Pulmonary artery endothelial cell (primary cell): ENCODE data around the gene PLEKHG3. TPM values are rescaled to one million over a fixed set of nuclear protein-coding genes. Genes with fewer than 3 reads are reported as not detected.

Experiments
- DNase-seq: peaks from one replicate; pipeline ENCODE4 v3.0.0-alpha.2; 2011; ENCODE audit warnings: low read depth, low spot score
- total RNA-seq: library from RNA; depleted of rRNA; stranded (reverse); fragments of >200 nt; gene quantifications from 2 replicates; pipeline ENCODE4 v1.2.3, GENCODE V29; 2014

The PLEKHG3 gene
- total RNA-seq, 1 donor from 2014 or later, result 2.5 TPM

DNA sequence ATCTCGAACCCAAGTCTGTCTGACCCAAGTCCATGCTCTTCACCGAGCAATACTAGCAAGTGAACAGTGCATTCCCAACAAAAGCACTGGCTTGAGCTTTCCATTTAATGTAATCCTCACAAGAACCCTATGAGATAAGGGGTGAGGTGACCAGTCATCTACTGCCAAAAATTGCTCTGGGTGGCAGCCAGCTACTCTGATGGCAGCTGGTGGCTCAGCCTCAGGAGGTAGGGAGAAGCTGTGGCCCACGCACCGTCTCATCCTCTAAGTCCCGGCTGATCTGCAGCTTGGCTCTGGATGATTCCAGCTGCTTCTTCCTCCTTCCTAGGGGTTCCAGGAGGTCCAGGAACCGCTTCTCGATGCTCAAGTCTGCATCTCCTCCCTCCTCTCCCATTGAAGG lies 75.2 kb downstream of the PLEKHG3 start:
- no peak for DNase-seq

DNA sequence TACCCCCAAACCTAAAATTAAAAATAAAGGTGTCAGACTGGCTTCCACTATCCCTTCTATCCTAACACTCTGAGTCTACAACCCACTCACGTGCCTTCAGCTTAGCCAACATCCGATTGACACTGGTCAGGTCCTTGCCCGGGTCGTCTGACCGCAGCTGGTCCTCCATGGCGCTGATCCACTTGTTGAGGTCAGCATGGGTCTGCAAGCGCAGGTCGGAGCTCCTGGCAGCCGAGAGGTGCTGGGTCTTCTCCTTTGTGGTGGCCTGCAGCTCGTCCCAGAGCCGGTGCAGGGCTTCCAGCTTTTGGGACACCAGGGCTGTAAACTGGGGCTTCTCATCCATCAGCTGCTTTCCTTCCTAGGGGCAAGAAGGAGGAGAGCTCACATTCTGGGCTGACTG lies 78.0 kb downstream of the PLEKHG3 start:
- no peak for DNase-seq

DNA sequence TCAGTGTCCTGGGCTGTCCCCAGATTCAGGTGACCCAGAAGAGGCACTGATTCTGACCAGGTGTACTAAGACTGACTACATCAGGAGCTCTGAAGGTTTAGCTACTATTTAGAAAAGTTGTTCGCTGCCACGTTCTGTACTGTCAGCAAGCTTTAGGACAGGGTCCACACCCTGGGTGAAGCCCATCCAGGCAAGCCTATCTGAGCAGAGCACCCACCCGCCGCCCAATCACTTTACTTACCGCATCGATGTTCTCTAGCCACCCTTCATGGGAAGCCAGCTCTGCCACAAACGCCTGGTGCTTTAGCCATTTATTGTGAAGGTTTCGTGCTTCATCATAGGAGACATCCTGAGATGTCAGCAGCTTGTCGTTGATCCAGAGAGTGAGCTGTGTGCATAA lies 79.8 kb downstream of the PLEKHG3 start:
- DNase-seq, result no peak

DNA sequence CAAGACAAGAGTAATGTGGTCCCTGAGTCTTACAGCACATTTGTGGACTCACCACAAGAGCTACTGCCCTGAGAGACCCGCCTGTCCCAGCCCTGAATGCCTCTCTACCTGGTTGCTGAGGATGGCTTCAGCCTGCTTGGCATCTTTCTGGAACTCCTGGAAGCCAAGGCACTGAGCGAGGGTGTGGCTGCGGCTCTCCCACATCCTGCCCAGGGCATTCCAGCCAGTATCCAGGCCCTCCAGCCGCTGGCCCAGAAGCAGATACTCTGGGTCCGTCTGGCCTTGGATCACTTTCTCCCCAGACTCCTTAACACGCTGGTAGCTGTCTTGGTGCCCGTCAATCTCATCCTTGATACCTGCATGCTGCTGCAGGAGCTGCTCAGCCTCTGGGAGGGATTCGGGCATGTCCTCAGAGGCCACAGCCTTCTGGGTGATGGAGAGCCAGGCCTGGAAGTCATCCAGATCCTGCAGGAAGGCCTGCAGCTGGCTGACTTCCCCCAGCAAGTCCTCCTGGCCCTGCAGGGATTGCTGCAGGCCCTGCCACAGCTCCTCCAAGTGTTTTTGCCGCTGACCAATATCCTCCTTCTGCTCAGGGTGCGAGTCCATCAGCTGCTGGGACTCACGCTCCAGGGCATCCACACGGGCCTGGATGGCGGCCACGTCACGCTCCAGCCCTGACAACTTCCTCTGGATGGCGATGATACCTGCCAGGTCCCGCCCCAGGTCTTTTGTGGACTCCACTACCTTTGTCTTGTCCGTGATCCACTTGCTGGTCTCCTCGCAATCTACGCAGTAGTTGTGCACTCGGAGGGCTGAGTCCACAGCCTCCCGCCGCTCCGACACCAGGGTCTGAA lies 82.3 kb downstream of the PLEKHG3 start:
- DNase-seq, result no peak

DNA sequence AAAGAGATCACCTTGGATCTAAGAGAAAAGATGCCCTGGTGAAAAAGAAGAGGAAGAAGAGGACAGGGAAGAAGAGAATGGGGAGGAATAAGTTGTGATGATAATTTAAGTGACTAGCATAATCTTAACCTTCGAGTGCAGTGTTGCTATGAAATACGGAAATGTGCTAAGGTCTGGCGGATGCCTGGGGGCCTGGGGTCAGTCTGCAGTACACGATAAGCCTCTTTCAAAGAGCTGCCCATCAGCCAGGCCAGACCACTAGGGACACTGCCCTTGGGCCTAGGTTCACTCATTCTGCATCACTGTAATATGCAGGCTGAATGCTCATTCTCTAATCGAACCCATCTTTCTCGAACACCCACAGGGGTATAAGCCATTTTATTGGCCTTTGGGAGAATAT lies 83.4 kb downstream of the PLEKHG3 start:
- no peak for DNase-seq

DNA sequence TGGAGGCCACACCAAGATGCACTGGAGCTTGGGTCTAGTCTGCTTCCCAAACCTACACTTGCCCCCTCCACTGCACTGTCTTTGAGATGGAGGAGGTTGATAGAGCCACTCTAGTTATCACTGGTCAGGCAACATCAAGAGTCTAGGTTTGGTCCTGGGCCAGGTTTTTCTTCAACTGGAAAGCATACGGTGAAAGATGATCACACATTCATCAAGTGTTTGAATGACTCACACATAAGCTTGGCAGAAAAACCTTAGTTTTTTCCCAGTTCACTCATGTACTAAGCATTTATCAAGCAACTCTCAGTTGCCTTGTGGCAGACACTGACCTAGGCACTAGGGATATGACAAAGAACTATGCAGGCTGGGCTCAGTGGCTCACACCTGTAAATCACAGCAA lies 84.5 kb downstream of the PLEKHG3 start:
- DNase-seq, result no peak

DNA sequence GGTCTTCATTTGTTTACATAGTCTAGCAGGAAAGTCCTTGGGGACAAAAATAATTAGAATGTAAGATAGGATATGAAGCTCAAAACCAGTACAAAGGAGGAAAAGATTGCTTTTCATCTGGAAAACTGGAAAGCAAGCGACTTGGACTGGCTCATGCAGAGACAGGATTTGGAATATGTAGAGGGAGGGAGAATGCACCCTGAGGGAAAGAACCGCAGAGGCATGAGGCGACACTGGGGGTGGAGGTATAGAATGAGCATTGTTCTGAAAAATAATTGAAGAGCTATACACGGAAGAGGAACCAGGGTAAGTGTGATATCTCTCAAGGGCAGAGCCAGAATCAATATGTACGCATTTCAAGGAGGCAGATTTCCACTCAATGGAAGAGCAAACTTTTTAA lies 85.5 kb downstream of the PLEKHG3 start:
- DNase-seq, result no peak

DNA sequence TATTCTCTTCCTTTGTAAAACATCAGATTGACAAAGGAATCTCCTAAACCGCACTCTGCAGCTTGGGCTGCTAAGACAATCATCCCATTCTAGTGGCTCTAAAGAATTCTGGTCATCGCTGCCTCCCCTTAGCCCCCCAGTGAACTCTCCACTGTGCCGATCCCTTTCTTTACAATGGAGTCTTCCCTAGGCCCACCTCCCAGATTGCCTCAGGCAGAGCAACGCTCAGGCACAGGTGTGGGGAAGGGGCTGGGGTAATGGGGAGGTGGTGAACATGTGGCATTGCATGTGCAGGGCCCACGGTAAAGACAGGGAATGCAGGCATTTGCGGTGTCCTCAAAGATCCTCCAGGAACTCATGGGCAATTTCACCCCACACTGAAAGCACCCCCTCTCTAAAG lies 86.3 kb downstream of the PLEKHG3 start:
- DNase-seq, result no peak

DNA sequence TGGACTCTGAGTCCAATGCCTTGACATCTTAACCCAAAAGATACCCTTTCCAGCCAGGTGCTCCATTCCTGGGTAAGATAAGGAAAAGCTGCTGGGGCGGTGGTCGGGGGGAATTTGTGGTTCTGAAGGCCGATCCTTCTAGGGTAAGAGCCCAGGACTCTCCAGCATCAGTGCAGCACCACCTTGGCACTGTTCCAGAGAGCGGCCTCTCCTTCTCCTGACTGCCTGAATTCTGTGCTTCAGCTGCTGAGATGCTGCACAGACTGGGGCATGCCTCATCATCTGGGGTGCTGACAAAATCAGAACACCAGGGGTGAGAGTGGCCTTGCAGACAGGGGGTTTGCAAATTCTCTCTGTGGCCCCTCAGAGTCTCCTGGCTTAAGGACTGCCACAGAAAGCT lies 88.0 kb downstream of the PLEKHG3 start:
- DNase-seq, result no peak

DNA sequence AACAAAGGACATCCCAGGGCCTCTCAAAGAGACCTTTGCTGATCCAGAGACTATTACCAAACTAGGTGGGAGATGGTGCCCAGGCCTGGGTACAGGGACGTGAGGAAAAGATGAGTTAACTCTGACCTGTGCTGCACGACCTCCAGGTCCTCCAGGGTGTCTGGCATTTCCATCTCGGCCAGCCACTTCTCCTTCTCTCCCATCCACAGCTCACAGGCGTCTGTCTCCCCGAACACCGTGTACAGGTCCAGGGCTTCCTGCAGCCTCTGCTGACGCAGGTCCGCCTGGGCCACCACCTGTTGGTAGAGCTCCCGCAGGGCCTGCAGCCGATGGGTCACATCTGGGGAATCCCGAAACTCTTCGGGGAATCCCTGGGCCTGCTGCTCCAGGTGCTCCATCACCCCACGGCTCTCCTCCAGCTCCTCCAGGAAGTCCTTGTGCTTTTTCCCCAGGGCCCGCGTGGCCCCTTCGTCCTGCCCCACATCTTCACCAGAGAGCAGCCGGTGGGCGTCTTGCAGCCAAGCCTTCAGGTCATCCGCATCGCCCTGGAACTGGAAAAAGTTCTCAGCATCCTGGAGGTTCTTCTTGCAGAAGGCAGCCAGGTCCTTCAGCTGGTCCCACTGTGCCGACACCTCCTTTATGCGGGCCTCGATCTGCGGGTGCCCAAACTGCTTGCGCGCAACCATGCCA lies 88.8 kb downstream of the PLEKHG3 start:
- DNase-seq, result no peak

DNA sequence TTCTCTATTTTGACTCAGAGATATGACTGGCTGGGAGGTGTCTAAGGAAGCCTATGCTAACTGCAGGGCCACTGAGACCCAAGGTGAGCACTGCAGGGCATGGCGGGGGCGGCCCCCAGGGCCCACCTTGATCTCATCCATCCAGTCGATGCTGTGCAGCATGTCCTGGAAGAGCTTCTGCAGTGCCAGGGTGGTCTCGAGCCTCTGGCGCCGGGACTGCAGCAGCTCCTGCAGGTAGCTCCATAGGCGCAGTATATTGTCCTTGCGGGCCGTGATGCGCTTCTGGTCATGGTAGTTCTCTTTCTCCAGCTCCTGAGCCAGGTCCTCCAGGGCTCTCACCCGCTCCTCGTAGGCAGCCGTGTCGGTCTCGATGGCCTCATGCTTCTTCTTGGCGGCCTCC lies 91.0 kb downstream of the PLEKHG3 start:
- no peak for DNase-seq

DNA sequence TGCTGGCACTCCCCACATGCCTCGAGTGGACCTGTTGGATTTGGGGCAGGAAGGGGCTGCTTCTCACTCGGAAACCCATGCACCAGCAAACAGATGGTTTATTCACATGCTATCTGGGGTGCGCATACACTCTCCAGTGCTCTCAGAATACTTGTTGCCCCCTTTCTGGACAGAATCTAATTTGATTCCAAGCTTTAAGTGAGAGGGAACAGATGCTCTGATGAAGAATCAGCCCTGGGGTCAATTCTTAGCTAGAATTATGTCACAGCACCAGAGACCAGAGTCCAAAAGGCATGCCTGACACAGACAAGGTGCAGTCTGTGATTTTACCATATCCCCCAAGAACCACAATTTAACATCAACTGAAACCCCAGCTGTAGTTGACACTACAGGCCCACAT lies 91.7 kb downstream of the PLEKHG3 start:
- no peak for DNase-seq

DNA sequence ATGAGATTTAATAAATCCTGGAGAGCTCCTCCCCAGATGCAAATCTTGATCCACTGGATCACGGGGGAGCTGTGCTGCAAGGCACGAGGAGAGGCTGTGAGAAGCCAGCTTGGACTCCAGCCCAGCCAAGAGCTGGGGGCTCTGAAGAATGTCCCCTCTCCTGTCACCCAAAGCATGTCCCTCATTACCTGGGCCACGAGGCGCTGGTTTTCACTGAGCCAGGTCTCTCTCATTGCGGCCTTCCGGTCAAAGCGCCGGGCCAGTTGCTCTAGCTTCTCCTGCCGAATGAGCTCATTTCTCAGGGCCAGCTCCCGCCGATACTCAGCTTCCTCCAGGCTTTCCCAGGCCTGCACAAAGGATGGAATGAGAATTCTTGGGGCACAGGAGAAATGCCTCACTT lies 92.1 kb downstream of the PLEKHG3 start:
- no peak for DNase-seq

DNA sequence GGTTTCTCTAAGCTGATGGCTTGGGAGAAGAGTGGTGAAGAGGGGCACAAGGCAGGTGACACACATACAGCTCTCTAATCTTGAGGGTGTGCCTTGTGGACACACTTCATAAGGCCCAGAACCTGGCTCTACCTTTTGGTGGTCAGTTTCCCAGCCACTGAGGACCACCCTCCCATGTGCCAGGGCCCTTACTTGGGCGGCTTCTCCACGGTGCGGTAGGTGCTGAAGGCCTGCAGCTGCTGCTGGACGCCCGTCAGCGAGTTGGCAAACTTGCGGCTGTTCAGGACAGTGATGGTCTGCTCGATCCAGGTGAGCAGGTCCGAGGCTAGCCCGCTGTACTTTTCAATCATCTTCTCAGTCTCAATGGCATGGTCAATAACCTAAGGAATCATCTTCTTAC lies 95.3 kb downstream of the PLEKHG3 start:
- DNase-seq, result no peak

Other genes with a start within 250 kb of the PLEKHG3 start
- 0.53 and 0.63 TPM in 2 replicates for gene AKAP5, start 238.9 kb upstream of the PLEKHG3 start, total RNA-seq
- 3.7 and 4.3 TPM in 2 replicates for gene ZBTB25, start 200.6 kb upstream of the PLEKHG3 start, total RNA-seq
- 34.3 and 39.1 TPM in 2 replicates for gene ZBTB1, start 199.7 kb upstream of the PLEKHG3 start, total RNA-seq
- gene HSPA2, start 163.7 kb upstream of the PLEKHG3 start, total RNA-seq, result 3.9 and 5.5 TPM in 2 replicates
- 0.35 and 0.73 TPM in 2 replicates for gene PPP1R36, start 154.5 kb upstream of the PLEKHG3 start, total RNA-seq
- gene SPTB, start 175.5 kb downstream of the PLEKHG3 start, total RNA-seq, result under 0.01 TPM in 1 of 2 replicates, not detected in the other
- gene CHURC1, start 210.0 kb downstream of the PLEKHG3 start, total RNA-seq, result 28.2 and 48.9 TPM in 2 replicates
- not detected in 2 replicates for gene GPX2, start 238.3 kb downstream of the PLEKHG3 start, total RNA-seq